D721Med (cell line): Measurements from ENCODE around the gene ABCA3.
"Not testable (repeated sequence)": the region's sequence is repeated elsewhere in the genome, so short reads cannot be mapped to it uniquely, and the experiment has no call there.

Experiments used
- DNase-seq: peaks from one replicate; pipeline ENCODE4 v3.0.0; 2011; ENCODE audit warnings: low spot score; ENCODE audit not compliant: insufficient read length
- FAIRE-seq: peaks from 2 replicates; lab custom pipeline; 2011; peaks lifted over from hg19 to GRCh38; lab: Jason Lieb, UNC
- TF ChIP-seq, protein P1 (sequence below): IDR thresholded peaks from 2 replicates; pipeline ENCODE4 v1.5.1; 2012; ENCODE audit warnings: mild to moderate bottlenecking, control low read depth; ENCODE audit not compliant: insufficient read depth; ENCODE audit errors: missing control alignments

The ABCA3 gene

DNA sequence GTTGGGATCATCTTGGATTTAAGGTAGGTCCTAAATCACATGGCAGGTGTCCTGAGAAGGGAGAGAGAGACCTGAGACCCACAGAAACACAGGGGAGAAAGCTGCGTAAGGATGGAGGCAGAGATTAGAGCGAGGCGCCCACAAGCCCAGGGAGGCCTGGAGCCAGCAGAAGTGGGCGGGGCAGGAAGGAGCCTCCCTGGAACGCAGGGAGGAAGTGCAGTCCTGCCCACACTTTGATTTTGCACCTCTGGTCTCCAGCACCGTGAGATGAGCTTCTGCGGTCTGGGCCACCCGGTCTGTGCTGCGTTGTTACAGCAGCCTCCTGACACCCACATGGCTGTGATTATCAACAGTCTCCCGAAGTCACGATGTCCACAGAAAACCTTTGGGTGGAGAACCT lies 97.9 kb downstream of the ABCA3 start:
- no peak for FAIRE-seq
- TF ChIP-seq, protein P1, sequence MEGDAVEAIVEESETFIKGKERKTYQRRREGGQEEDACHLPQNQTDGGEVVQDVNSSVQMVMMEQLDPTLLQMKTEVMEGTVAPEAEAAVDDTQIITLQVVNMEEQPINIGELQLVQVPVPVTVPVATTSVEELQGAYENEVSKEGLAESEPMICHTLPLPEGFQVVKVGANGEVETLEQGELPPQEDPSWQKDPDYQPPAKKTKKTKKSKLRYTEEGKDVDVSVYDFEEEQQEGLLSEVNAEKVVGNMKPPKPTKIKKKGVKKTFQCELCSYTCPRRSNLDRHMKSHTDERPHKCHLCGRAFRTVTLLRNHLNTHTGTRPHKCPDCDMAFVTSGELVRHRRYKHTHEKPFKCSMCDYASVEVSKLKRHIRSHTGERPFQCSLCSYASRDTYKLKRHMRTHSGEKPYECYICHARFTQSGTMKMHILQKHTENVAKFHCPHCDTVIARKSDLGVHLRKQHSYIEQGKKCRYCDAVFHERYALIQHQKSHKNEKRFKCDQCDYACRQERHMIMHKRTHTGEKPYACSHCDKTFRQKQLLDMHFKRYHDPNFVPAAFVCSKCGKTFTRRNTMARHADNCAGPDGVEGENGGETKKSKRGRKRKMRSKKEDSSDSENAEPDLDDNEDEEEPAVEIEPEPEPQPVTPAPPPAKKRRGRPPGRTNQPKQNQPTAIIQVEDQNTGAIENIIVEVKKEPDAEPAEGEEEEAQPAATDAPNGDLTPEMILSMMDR, result no peak
- DNase-seq, result no peak

- FAIRE-seq, DNase-seq: not testable (repeated sequence)
Measured at GRCh38 chr16:2240331-2240730, 100.2 kb downstream of the ABCA3 start.

GRCh38 chr16:2238838-2239675 lies 101.5 kb downstream of the ABCA3 start:
- TF ChIP-seq, protein P1, result no peak
- FAIRE-seq, result no peak
- DNase-seq, result no peak

DNA sequence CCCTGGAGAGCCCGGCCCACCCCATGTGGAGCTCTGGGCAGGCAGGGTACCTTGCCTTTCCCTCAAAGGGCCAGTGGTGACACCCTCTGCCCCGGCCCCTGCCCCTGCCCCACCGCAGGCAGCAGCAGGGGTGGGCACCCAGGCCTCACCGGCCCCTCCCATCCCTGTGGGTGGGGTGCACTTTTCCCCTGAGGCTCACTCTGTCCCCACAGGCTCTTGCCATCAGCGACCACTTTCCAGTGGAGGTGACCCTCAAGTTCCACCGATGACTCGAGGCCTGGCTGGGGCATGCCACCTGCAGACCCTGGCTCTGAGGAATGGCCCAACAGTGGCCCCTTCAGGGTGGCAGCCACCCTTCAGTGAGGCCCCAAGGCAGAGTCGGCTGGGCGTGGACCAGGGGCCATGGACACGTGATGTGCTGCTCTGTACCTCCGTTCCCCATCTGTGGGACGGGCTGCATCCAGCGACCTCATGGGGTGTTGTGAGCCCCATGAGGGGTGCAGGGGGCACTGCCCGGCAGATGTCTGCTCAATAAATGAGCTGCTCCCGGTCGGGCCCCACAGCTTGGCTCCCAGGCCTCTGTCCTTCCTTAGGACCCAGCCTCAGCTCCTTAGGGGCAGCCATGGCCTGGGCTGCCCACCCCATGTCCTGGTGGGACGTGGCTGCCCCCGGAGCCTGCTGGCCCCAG lies 102.2 kb downstream of the ABCA3 start:
- TF ChIP-seq, protein P1, result no peak
- FAIRE-seq, result no peak

DNA sequence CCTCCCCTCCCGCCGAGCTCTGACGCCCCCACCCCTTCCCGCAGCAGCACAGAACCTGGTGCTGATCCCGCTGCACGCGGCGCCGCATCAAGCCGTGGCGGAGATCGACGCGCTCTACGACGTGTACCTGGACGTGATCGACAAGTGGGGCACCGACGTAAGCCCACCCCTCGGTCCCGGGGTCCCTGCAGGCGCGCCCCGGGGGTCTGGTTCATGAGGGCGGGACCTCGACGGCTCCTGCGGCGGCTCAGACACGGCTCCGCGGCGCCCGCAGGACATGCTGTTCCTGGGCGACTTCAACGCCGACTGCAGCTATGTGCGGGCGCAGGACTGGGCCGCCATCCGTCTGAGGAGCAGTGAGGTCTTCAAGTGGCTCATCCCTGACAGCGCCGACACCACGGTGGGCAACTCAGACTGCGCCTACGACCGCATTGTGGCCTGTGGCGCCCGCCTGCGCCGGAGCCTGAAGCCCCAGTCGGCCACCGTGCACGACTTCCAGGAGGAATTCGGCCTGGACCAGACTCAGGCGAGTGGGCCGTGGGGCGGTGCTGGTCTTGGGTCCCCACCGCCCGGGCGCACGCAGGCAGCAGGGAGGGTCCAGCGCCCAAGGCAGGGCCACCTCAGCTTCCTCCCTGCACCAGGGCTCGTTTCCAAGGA lies 102.9 kb downstream of the ABCA3 start:
- DNase-seq (no peak), FAIRE-seq (no peak)
- TF ChIP-seq, protein P1, result no peak

More for the DNA sequence above, 102.2 kb downstream of the ABCA3 start:
- DNase-seq, result no peak

- TF ChIP-seq, protein P1, result no peak
- DNase-seq (no peak), FAIRE-seq (no peak)
Measured at GRCh38 chr16:2237102-2237482, 103.4 kb downstream of the ABCA3 start.

GRCh38 chr16:2236337-2237101 lies 104.0 kb downstream of the ABCA3 start, which contains the start of gene DNASE1L2:
Gene DNASE1L2, plus strand, starts transcription at chr16:2236444. Its CDS starts 373 bp downstream, at chr16:2236817.
- DNase-seq (no peak), FAIRE-seq (no peak)
- TF ChIP-seq, protein P1, result no peak
